Mammary epithelial cell (primary cell): Measurements from ENCODE around the gene ITPR3.

Experiments
- CTCF ChIP-seq, 2 donors: IDR thresholded peaks in 1 of 2; conservative IDR thresholded peaks in 1 of 2; 2 replicates each; pipeline ENCODE4 v1.5.1; 2011 to 2012; ENCODE audit warnings: inconsistent platforms in 2 of 2, low read length in 2 of 2, mild to moderate bottlenecking in 2 of 2, control low read depth in 1 of 2, low read depth in 1 of 2; ENCODE audit not compliant: insufficient read depth in 1 of 2; ENCODE audit errors: extremely low read depth in 1 of 2
- EZH2 ChIP-seq: IDR thresholded peaks from 2 replicates; pipeline ENCODE4 v1.6.1; 2012; ENCODE audit warnings: low read length, inconsistent platforms, borderline replicate concordance

DNA sequence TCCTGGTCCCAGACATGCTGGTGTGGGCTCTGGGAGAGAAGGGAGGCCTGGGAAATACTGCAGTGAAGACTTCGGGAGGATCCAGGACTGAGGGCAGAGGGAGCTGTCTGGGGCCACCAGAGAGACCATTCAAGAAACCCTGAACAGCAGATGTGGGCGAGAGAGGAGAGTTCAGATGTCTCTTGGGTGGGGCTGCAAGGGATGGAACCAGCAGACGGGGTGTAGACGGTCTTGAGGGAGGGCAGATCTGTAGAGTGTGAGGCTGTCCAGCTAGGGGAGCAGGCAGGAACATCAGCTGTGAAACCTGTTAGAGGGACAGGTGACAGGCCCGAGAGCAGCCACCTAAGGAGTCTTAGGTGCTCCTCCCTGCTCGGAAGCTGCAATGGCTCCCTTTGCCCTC, 38.9 kb downstream of the ITPR3 start:
- TF ChIP-seq CTCF (conservative IDR thresholded peaks at IDR 0.05 in 1 of 2, IDR thresholded peaks at IDR 0.05 in 1 of 2; ENCODE audit: extremely low read depth in 1 of 2, insufficient read depth in 1 of 2, low read depth in 1 of 2, low read length in 2 of 2), result no peak
- TF ChIP-seq EZH2, result no peak
